T-helper 2 cell treated with Interferon-gamma antibody and Interleukin-4, amounts not matched to agents 5 μg/mL and 100 μg/mL, for 36 hours (primary cell): ENCODE results near the gene SLC6A7.

Experiments
- DNase-seq: peaks from one replicate; pipeline ENCODE4 v3.0.0; 2021; ENCODE audit warnings: low spot score
- H3K27ac Mint-ChIP-seq: one replicate; pipeline ENCODE4 v1.8.0; 2021; ENCODE audit warnings: mild to moderate bottlenecking, mixed read lengths
- H3K27me3 Mint-ChIP-seq: one replicate; pipeline ENCODE4 v1.8.0; 2021; ENCODE audit warnings: low read depth, mixed read lengths
- H3K36me3 Mint-ChIP-seq: one replicate; pipeline ENCODE4 v1.8.0; 2021; ENCODE audit warnings: low read depth, mixed read lengths
- H3K4me1 Mint-ChIP-seq: one replicate; pipeline ENCODE4 v1.8.0; 2021; ENCODE audit warnings: low read depth, mixed read lengths
- H3K4me3 Mint-ChIP-seq: one replicate; pipeline ENCODE4 v1.8.0; 2022; ENCODE audit warnings: mild to moderate bottlenecking, moderate library complexity, mixed read lengths
- H3K9me3 Mint-ChIP-seq: one replicate; pipeline ENCODE4 v1.8.0; 2021; ENCODE audit warnings: mixed read lengths

SLC6A7 gene

GRCh38 chr5:150203832-150204589, 14.1 kb downstream of the SLC6A7 start:
- Mint-ChIP-seq H3K4me1 (peaks cover 2% of the 10 kb centered on the region), H3K27ac (no peak overlapping the region), H3K4me3 (no peak overlapping the region), H3K9me3 (no peaks in the 10 kb centered on the region), H3K36me3 (no peaks in the 10 kb centered on the region), H3K27me3 (peaks cover 14% of the 10 kb centered on the region)
- no peak for DNase-seq

DNA sequence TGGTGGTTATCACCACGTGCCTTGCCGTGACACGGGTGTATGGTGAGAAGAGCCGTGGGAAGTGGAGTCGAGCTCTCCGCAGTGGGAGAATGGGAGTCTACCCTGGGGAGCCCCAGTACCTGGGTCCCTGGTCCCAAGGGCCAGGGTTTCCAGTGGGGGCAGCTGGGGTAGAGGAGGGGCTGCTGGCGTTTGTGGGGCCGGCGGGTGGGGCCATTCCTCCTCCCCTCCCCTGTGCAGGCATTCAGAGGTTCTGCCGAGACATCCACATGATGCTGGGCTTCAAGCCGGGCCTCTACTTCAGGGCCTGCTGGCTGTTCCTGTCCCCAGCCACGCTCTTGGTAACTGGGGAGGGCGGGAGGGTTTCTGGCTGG, 14.7 kb downstream of the SLC6A7 start:
- H3K27me3 Mint-ChIP-seq, result peaks cover 14% of the 10 kb centered on the region
- H3K4me3 Mint-ChIP-seq, result no peak overlapping the region
- H3K36me3 Mint-ChIP-seq, result no peaks in the 10 kb centered on the region
- H3K4me1 Mint-ChIP-seq, result peaks cover 5% of the 10 kb centered on the region
- H3K27ac Mint-ChIP-seq, result no peak overlapping the region
- no peak for DNase-seq
- H3K9me3 Mint-ChIP-seq, result no peaks in the 10 kb centered on the region

DNA sequence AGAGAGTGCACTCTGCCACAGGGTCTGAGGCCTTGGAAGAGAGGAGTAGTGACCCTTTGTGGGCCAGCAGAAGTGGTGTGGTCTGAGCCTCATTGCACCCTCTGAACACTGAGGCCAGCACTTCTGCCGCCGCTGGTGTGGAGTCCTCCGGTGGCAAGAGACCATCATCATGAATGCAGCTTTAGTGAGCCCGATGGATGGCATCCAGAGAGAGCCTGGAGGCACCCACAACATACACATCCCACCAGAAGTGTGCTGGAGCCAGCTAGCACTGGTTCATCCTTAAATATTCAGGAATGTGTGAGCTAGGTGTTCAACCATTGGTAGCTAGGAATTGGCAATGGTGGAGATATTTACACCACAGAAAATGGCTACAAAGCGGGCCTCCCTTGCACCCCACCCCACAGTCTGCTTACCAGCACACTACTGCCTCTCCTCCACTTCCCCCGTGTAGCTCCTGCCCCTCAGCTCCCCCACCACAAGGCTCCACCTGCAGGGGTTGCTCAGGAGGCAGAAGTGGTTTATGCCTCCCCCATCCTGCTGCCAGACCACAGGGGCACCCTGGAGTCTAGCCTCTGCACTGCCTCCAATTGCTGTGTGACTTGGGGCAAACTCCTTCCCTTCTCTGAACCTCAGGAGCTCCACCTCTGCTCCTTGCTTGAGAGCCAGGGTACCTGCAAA, 16.4 kb downstream of the SLC6A7 start:
- Mint-ChIP-seq H3K27me3 (peaks cover 14% of the 10 kb centered on the region), H3K4me3 (no peak overlapping the region), H3K36me3 (no peaks in the 10 kb centered on the region), H3K9me3 (no peaks in the 10 kb centered on the region), H3K4me1 (peaks cover 5% of the 10 kb centered on the region), H3K27ac (no peak overlapping the region)
- DNase-seq, result no peak

- no peak for DNase-seq
- H3K9me3 Mint-ChIP-seq, result no peaks in the 10 kb centered on the region
These were observed 16.9 kb downstream of the SLC6A7 start for GRCh38 chr5:150206779-150207115.

DNA sequence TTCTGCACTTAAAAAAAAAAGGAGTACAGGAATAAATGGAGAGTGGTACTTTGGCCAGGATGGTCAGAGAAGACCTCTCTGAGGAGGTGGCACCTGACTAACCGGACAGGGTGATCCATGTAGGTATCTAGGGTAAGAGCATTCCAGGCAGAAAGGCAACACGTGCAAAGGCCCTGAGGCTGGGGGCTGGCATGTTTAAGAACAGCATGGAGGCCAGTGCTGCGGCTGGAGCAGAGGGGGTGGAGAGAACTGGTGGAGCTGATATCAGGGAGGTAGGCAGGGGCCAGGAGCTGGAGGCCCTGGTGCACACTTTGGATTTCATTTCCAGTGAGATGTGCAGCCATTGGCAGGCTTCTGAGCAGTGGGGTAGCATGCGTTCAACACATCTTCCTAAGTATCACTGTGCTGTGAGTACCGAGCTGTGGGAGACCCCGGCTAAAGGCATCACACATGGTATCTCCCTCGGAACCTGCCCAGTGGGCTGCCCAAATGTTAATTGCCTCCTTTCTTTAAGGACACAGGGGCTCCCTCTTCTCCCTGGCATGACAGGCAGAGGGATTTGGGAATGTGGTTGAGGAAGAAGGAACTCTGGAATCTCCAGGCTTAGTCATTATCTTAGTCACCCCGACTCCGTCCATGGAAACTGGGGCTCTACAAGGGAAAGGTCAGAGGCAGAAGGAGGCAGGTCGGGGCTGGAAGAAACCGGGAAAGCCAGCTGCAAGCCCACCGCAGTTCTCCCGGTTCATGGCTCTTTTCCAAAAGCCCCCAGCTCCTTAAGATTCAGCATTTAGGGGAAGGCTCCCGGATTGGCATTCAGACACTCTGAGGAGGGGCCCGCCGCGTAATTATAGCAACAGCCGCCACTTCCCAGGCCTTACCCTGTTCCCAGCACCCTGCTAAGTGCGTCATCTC, 18.6 kb downstream of the SLC6A7 start:
- H3K36me3 Mint-ChIP-seq, result no peaks in the 10 kb centered on the region
- H3K27ac Mint-ChIP-seq, result no peak overlapping the region
- no peak for DNase-seq
- H3K4me1 Mint-ChIP-seq, result peaks cover 5% of the 10 kb centered on the region
- no peak overlapping the region for H3K4me3 Mint-ChIP-seq
- peaks cover 14% of the 10 kb centered on the region for H3K27me3 Mint-ChIP-seq
- H3K9me3 Mint-ChIP-seq, result no peaks in the 10 kb centered on the region

More at GRCh38 chr5:150206779-150207115, 16.9 kb downstream of the SLC6A7 start:
- Mint-ChIP-seq H3K36me3 (no peaks in the 10 kb centered on the region), H3K4me3 (no peak overlapping the region), H3K27me3 (peaks cover 14% of the 10 kb centered on the region), H3K4me1 (peaks cover 5% of the 10 kb centered on the region), H3K27ac (no peak overlapping the region)

DNA sequence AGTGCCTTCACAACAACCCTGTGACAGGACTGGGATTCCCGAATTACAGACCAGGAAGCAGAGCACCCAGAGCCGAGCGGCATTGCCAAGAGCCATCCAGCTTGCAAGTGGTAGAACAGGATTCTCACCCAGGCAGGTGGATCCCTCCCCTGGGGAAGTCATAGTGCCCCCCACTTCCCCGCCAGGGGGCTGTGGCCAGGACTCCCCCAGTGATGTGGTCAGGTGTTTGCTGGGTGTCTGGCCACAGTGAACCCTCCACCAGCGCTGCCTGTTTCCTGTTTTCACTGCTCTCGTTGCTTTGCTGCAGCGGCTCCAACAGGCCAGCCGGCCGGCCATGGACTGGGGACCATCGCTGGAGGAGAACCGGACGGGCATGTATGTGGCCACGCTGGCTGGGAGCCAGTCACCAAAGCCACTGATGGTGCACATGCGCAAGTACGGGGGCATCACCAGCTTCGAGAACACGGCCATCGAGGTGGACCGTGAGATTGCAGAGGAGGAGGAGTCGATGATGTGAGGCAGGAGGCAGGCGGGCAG, 19.3 kb downstream of the SLC6A7 start:
- no peaks in the 10 kb centered on the region for H3K9me3 Mint-ChIP-seq
- peaks cover 5% of the 10 kb centered on the region for H3K4me1 Mint-ChIP-seq
- peak; percentile 5 for DNase-seq
- H3K27me3 Mint-ChIP-seq, result peaks cover 14% of the 10 kb centered on the region
- no peak overlapping the region for H3K27ac Mint-ChIP-seq
- H3K36me3 Mint-ChIP-seq, result no peaks in the 10 kb centered on the region
- no peak overlapping the region for H3K4me3 Mint-ChIP-seq

- Mint-ChIP-seq H3K4me3 (no peak overlapping the region), H3K27me3 (peaks cover 14% of the 10 kb centered on the region), H3K27ac (no peak overlapping the region), H3K9me3 (no peaks in the 10 kb centered on the region), H3K36me3 (no peaks in the 10 kb centered on the region), H3K4me1 (peaks cover 5% of the 10 kb centered on the region)
- DNase-seq, result no peak
These were observed 20.8 kb downstream of the SLC6A7 start for GRCh38 chr5:150210644-150211043.

DNA sequence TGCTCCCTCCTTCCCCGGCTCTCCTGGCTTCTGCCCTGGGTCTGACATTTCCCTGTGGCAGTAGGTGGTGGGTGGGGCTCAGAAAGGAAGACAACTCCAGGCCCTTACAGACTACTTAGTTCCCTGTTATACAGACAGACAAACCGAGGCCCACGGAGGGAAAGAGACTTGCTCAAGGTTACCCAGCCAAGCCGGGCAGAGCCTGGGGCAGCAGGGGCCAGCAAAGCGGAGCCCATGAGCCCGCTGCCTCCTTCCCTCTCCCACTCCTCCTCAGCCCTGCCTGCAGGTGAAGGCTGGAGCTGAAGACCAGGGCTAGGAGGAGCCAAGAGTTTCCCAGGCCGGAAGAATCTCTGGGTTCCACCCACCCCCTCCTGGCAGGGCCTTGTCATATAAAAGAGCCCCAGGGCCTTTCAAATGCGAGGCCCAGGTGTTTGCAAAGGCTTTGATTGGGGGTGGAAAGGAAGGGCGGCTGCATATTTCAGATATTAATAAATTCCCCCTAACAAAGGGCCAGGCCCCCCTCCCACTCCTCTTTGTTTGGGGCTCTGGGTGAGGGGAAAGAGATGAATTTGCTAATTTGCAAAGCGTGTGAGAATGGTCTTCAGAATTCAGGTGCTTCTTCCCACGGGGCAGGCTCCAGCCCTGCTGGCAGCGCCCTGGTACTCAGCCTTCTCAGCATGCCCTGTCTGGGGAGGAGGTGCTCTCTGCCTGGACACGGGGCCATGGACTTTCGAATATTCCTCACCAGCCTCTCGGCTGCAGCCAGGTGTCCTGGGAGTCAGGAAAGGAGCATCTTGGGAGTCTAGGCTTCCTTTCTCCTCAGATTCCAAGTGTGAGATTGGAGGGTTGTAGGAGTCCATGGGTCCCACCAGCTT, 21.5 kb downstream of the SLC6A7 start:
- H3K27ac Mint-ChIP-seq, result no peak overlapping the region
- peaks cover 14% of the 10 kb centered on the region for H3K27me3 Mint-ChIP-seq
- H3K9me3 Mint-ChIP-seq, result no peaks in the 10 kb centered on the region
- peaks cover 5% of the 10 kb centered on the region for H3K4me1 Mint-ChIP-seq
- no peak overlapping the region for H3K4me3 Mint-ChIP-seq
- no peaks in the 10 kb centered on the region for H3K36me3 Mint-ChIP-seq
- DNase-seq, result no peak

GRCh38 chr5:150213530-150213929, 23.7 kb downstream of the SLC6A7 start:
- Mint-ChIP-seq H3K36me3 (no peaks in the 10 kb centered on the region), H3K27ac (no peak overlapping the region), H3K4me3 (no peak overlapping the region), H3K27me3 (peaks cover 5% of the 10 kb centered on the region), H3K9me3 (no peaks in the 10 kb centered on the region), H3K4me1 (peaks cover 6% of the 10 kb centered on the region)
- DNase-seq, result no peak

GRCh38 chr5:150214289-150214688, 24.4 kb downstream of the SLC6A7 start:
- H3K27ac Mint-ChIP-seq, result no peak overlapping the region
- no peak for DNase-seq
- H3K4me3 Mint-ChIP-seq, result no peak overlapping the region
- H3K4me1 Mint-ChIP-seq, result peaks cover 2% of the 10 kb centered on the region
- H3K27me3 Mint-ChIP-seq, result peaks cover 3% of the 10 kb centered on the region
- H3K9me3 Mint-ChIP-seq, result no peaks in the 10 kb centered on the region
- no peaks in the 10 kb centered on the region for H3K36me3 Mint-ChIP-seq

DNA sequence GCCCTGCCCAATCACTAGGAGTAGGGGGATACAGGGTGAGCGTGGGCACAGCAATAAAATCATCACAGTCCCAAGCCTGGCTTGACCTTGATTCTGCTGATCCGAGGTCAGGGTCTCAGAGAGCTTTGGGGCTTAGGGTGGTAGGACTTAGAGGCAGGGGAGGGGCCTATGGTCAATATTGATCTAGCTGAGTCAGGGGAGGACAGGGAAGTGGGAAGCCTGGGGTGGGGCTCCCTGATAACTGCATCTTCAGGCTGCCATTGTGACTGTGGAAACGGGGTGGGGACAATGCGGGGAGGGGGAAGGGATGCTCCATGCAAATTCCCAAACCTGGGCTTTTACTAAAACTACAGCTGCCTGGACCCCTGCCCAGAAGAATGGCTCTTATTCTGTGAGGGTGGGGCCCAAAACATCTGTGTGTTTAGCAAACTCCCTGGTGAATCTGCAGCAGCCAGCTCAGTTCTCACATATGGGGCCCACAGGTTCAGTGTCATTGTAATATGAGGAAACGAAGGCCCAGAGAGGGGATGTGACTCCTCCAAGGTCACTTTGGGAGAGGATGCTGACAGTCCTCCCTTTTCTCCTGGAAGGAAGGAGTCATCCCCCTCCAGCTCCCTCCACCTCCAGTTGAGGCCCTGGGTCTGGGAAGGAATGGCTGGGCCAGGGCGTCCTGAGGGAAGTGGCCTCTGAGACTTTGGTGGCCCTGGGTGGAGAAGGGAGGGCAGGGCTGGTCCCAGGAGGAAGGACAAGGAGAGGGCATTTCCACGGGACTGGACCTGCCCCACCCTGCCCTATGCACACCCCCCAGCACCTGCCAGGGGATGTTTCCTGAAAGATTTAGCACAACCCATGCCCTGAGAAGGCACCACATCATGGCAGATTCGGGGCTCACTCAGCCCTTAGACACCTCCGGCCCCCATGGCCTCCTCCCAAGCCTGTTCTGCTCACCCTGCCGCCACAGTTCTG, 26.4 kb downstream of the SLC6A7 start:
- H3K4me3 Mint-ChIP-seq, result no peak overlapping the region
- DNase-seq, result no peak
- H3K4me1 Mint-ChIP-seq, result peaks cover 1% of the 10 kb centered on the region
- peaks cover 3% of the 10 kb centered on the region for H3K27me3 Mint-ChIP-seq
- H3K27ac Mint-ChIP-seq, result no peak overlapping the region
- H3K9me3 Mint-ChIP-seq, result no peaks in the 10 kb centered on the region
- no peaks in the 10 kb centered on the region for H3K36me3 Mint-ChIP-seq

GRCh38 chr5:150217038-150217437, 27.2 kb downstream of the SLC6A7 start:
- no peak for DNase-seq
- H3K36me3 Mint-ChIP-seq, result no peaks in the 10 kb centered on the region
- no peaks in the 10 kb centered on the region for H3K9me3 Mint-ChIP-seq
- H3K27me3 Mint-ChIP-seq, result peaks cover 3% of the 10 kb centered on the region
- peaks cover 1% of the 10 kb centered on the region for H3K4me1 Mint-ChIP-seq
- H3K4me3 Mint-ChIP-seq, result no peak overlapping the region
- no peak overlapping the region for H3K27ac Mint-ChIP-seq
